PFSK-1 (cell line): Measurements from ENCODE around the gene SCAANT1.

Source experiments
- FOXP2 ChIP-seq: optimal IDR thresholded peaks from 2 replicates; pipeline ENCODE3; 2011; ENCODE audit warnings: borderline replicate concordance, control low read depth, inconsistent platforms; ENCODE audit not compliant: insufficient read depth; ENCODE audit errors: extremely low read length, extremely low read depth
- POLR2AphosphoS5 ChIP-seq: IDR thresholded peaks from 2 replicates; pipeline ENCODE4 v1.6.1; 2012; ENCODE audit warnings: low read depth, mild to moderate bottlenecking, control low read depth, low read length, moderate library complexity
- REST ChIP-seq, 2 experiments: IDR thresholded peaks; 2 replicates each; pipeline versions ENCODE4 v1.6.1 to v1.8.0; 2011 to 2012; ENCODE audit warnings: low read depth in 2 of 2, low read length in 2 of 2, control low read depth in 1 of 2, inconsistent platforms in 1 of 2, mild to moderate bottlenecking in 1 of 2, moderate library complexity in 1 of 2; ENCODE audit not compliant: insufficient read depth in 1 of 2
- SIN3A ChIP-seq: IDR thresholded peaks from 2 replicates; pipeline ENCODE4 v1.6.1; 2012; ENCODE audit warnings: mild to moderate bottlenecking, low read length, moderate library complexity, borderline replicate concordance; ENCODE audit not compliant: insufficient read depth
- TAF1 ChIP-seq: IDR thresholded peaks from 2 replicates; pipeline ENCODE4 v1.6.1; 2012; ENCODE audit warnings: low read length, control low read depth, borderline replicate concordance; ENCODE audit not compliant: insufficient read depth

The SCAANT1 gene

GRCh38 chr3:63934041-63934866, 22.1 kb upstream of the SCAANT1 start:
- TF ChIP-seq TAF1 = no peak
- TF ChIP-seq REST (IDR thresholded peaks at IDR 0.05; ENCODE audit: insufficient read depth in 1 of 2, low read depth in 2 of 2, low read length in 2 of 2) = no peak
- TF ChIP-seq POLR2AphosphoS5 = no peak
- TF ChIP-seq SIN3A = no peak
- TF ChIP-seq FOXP2 = no peak

GRCh38 chr3:63933459-63933858, 21.3 kb upstream of the SCAANT1 start:
- TF ChIP-seq POLR2AphosphoS5 = no peak
- TF ChIP-seq FOXP2 = no peak
- no peak for TF ChIP-seq REST (IDR thresholded peaks at IDR 0.05; ENCODE audit: insufficient read depth in 1 of 2, low read depth in 2 of 2, low read length in 2 of 2)
- TF ChIP-seq SIN3A = no peak
- TF ChIP-seq TAF1 = no peak

- no peak for TF ChIP-seq REST (IDR thresholded peaks at IDR 0.05; ENCODE audit: insufficient read depth in 1 of 2, low read depth in 2 of 2, low read length in 2 of 2)
- no peak for TF ChIP-seq TAF1
Observed at GRCh38 chr3:63932509-63933212, 20.5 kb upstream of the SCAANT1 start.

GRCh38 chr3:63931290-63931689, 19.1 kb upstream of the SCAANT1 start:
- TF ChIP-seq SIN3A (no peak), FOXP2 (no peak), POLR2AphosphoS5 (no peak), REST (IDR thresholded peaks at IDR 0.05; ENCODE audit: insufficient read depth in 1 of 2, low read depth in 2 of 2, low read length in 2 of 2) (no peak), TAF1 (no peak)
